GM10847 (cell line): ENCODE results near the gene CRYL1.

Experiments used
- POLR2A ChIP-seq: IDR thresholded peaks from 2 replicates; pipeline ENCODE4 v1.6.1; 2011; ENCODE audit not compliant: insufficient read length; ENCODE audit errors: extremely low read depth

Gene CRYL1

GRCh38 chr13:20431080-20431479, 94.6 kb downstream of the CRYL1 start:
- TF ChIP-seq POLR2A, result no peak

GRCh38 chr13:20430296-20430695, 95.4 kb downstream of the CRYL1 start:
- no peak for TF ChIP-seq POLR2A

- no peak for TF ChIP-seq POLR2A
Measured at GRCh38 chr13:20429682-20430081, 96.0 kb downstream of the CRYL1 start.

GRCh38 chr13:20428666-20429644, 96.7 kb downstream of the CRYL1 start:
- no peak for TF ChIP-seq POLR2A

- TF ChIP-seq POLR2A, result no peak
Measured at GRCh38 chr13:20426766-20427448, 98.8 kb downstream of the CRYL1 start.

- TF ChIP-seq POLR2A, result no peak
Measured at GRCh38 chr13:20425819-20426219, 99.8 kb downstream of the CRYL1 start.

- TF ChIP-seq POLR2A, result no peak
Measured at GRCh38 chr13:20424949-20425348, 100.7 kb downstream of the CRYL1 start.

- no peak for TF ChIP-seq POLR2A
Measured at GRCh38 chr13:20424559-20424852, 101.2 kb downstream of the CRYL1 start.

GRCh38 chr13:20422362-20422761, 103.3 kb downstream of the CRYL1 start:
- TF ChIP-seq POLR2A, result no peak

GRCh38 chr13:20420938-20421337, 104.7 kb downstream of the CRYL1 start:
- no peak for TF ChIP-seq POLR2A

GRCh38 chr13:20418953-20419352, 106.7 kb downstream of the CRYL1 start:
- TF ChIP-seq POLR2A, result no peak

GRCh38 chr13:20416223-20416745, 109.4 kb downstream of the CRYL1 start:
- no peak for TF ChIP-seq POLR2A

GRCh38 chr13:20415694-20416107, 110.0 kb downstream of the CRYL1 start:
- no peak for TF ChIP-seq POLR2A

- TF ChIP-seq POLR2A, result no peak
Measured at GRCh38 chr13:20415306-20415679, 110.4 kb downstream of the CRYL1 start.

- TF ChIP-seq POLR2A, result no peak
Measured at GRCh38 chr13:20414546-20415305, 110.9 kb downstream of the CRYL1 start.
